CD4-positive, alpha-beta T cell (primary cell): ENCODE measurements around the gene BLOC1S4. TPM values are rescaled to one million over a fixed set of nuclear protein-coding genes. Genes with fewer than 3 reads are reported as not detected.
A peak's percentile ranks its signal among the peaks of the same experiment; 100 is the strongest.

Experiments
- ATAC-seq: fragments of 200-7000 bp; cut with Tn5 transposase; one replicate; pipeline ENCODE4 v1.10.0; 2022; ENCODE audit warnings: mild to moderate bottlenecking; ENCODE audit not compliant: poor library complexity
- CTCF ChIA-PET: fragments of 350-600 bp; sonication (Branson Sonifier 250); formaldehyde crosslinking; loops from one replicate; lab custom pipeline; 2021; ENCODE audit warnings: antibody characterized with exemption, inconsistent platforms; lab: Charles Lee
- POLR2A ChIA-PET: fragments of 350-600 bp; sonication (Branson Sonifier 250); formaldehyde crosslinking; loops from one replicate; lab custom pipeline; 2021; ENCODE audit warnings: antibody characterized with exemption, inconsistent platforms; lab: Charles Lee
- DNase-seq, 14 experiments: peaks; one replicate each; pipeline ENCODE4 v3.0.0-alpha.2; 2013 to 2020; ENCODE audit warnings: mixed read lengths in 2 of 14
- H3K27ac ChIP-seq, 2 donors: one replicate each; pipeline versions ENCODE4 v1.5.1 to v1.7.0; 2013; ENCODE audit warnings: low read length in 2 of 2, low read depth in 1 of 2, mild to moderate bottlenecking in 1 of 2
- H3K27me3 ChIP-seq, 2 experiments: 1 replicate in 1 of 2; 2 replicates in 1 of 2; pipeline versions ENCODE4 v1.6.1 to v1.7.0; 2013; ENCODE audit warnings: low read length in 2 of 2, control low read depth in 1 of 2, mild to moderate bottlenecking in 1 of 2, moderate library complexity in 1 of 2; ENCODE audit not compliant: insufficient read depth in 2 of 2, control insufficient read depth in 1 of 2
- H3K36me3 ChIP-seq: one replicate; pipeline ENCODE4 v1.6.1; 2013; ENCODE audit warnings: low read length, control low read depth; ENCODE audit not compliant: insufficient read depth
- H3K4me1 ChIP-seq: one replicate; pipeline ENCODE4 v1.6.1; 2013; ENCODE audit warnings: low read length, control low read depth; ENCODE audit not compliant: insufficient read depth
- H3K4me3 ChIP-seq: one replicate; pipeline ENCODE4 v1.5.1; 2013; ENCODE audit warnings: mild to moderate bottlenecking, low read length, moderate library complexity
- H3K9me3 ChIP-seq, 2 experiments: 1 replicate in 1 of 2; 2 replicates in 1 of 2; pipeline versions ENCODE4 v1.6.1 to v1.7.0; 2013; ENCODE audit warnings: low read length in 2 of 2, mild to moderate bottlenecking in 2 of 2, control low read depth in 1 of 2, moderate library complexity in 1 of 2; ENCODE audit not compliant: control insufficient read depth in 1 of 2, insufficient read depth in 1 of 2
- H3K27ac Mint-ChIP-seq: one replicate; pipeline ENCODE4 v1.8.0; 2020; ENCODE audit warnings: mixed read lengths
- H3K27me3 Mint-ChIP-seq: one replicate; pipeline ENCODE4 v1.8.0; 2021; ENCODE audit warnings: mixed read lengths
- H3K36me3 Mint-ChIP-seq: one replicate; pipeline ENCODE4 v1.8.0; 2021; ENCODE audit warnings: low read depth, mixed read lengths
- H3K4me1 Mint-ChIP-seq: one replicate; pipeline ENCODE4 v1.8.0; 2021; ENCODE audit warnings: low read depth, mixed read lengths
- H3K4me3 Mint-ChIP-seq: one replicate; pipeline ENCODE4 v1.8.0; 2020; ENCODE audit warnings: mild to moderate bottlenecking, mixed read lengths
- H3K9me3 Mint-ChIP-seq: one replicate; pipeline ENCODE4 v1.8.0; 2020; ENCODE audit warnings: mixed read lengths
- CTCF ChIP-seq: fragments of 200-600 bp; IDR thresholded peaks from one replicate; pipeline ENCODE4 v1.8.0; 2022; ENCODE audit warnings: antibody characterized with exemption, mild to moderate bottlenecking
- intact Hi-C, 2 experiments: fragments of 100-400 bp; cut with DNase I in 1 of 2; cut with micrococcal nuclease in 1 of 2; formaldehyde crosslinking; loops; one replicate each; pipeline versions ENCODE4 v1.15.1 to v1.9.0; 2023 to 2025; cut with DNase I, micrococcal nuclease
- total RNA-seq, 174 experiments: library from RNA in 2 of 174; stranded (reverse) in 2 of 174; gene quantifications; one replicate each; pipeline ENCODE4 v1.2.3 and lab custom pipeline; 2021 to 2026

BLOC1S4 gene
- total RNA-seq, 2 experiments from 2014 or later = 24.6 to 27.6 TPM

- Mint-ChIP-seq H3K27me3 (no peaks in the 10 kb centered on the region), H3K4me1 (peaks cover 89% of the 10 kb centered on the region), H3K36me3 (no peaks in the 10 kb centered on the region), H3K9me3 (no peaks in the 10 kb centered on the region), H3K27ac (peak overlapping the region; percentile 82), H3K4me3 (no peak overlapping the region)
- Histone ChIP-seq H3K36me3 (no peaks in the 10 kb centered on the region), H3K4me1 (peaks cover 98% of the 10 kb centered on the region), H3K27me3 (no peaks in the 10 kb centered on the region), H3K27ac (peak overlapping the region in 1 of 2 donors; percentile 83), H3K4me3 (no peak overlapping the region), H3K9me3 (no peaks in the 10 kb centered on the region)
- DNase-seq (no peak), ATAC-seq (no peak)
- POLR2A ChIA-PET = interaction anchor here (0.8 to 4.9 kb wide), 2 partner anchors 17 to 26 kb away, joined by 3 to 163 read pairs; a partner anchor contains a TSS
- intact Hi-C loops = no loop called here
- CTCF ChIA-PET = no interaction called here
- no peak for TF ChIP-seq CTCF
These were observed 23.6 kb upstream of the BLOC1S4 start for GRCh38 chr4:6692379-6692778.

- H3K27ac Mint-ChIP-seq = peak overlapping the region; percentile 82
- peak overlapping the region; percentile 64 for H3K4me3 Mint-ChIP-seq
- TF ChIP-seq CTCF = no peak
- H3K36me3 Mint-ChIP-seq = no peaks in the 10 kb centered on the region
- H3K36me3 ChIP-seq = no peaks in the 10 kb centered on the region
- no peak overlapping the region for H3K4me3 ChIP-seq
- peaks cover 86% of the 10 kb centered on the region for H3K4me1 Mint-ChIP-seq
- peak overlapping the region in 1 of 2 donors; percentile 83 for H3K27ac ChIP-seq
- POLR2A ChIA-PET = interaction anchor here (0.8 to 4.9 kb wide), 3 partner anchors 17 to 25 kb away, joined by 3 to 163 read pairs (median 53); partner anchors contain the start of gene MRFAP1L1
- H3K9me3 ChIP-seq = no peaks in the 10 kb centered on the region
- no peak for DNase-seq
- no peak for ATAC-seq
- H3K4me1 ChIP-seq = peaks cover 100% of the 10 kb centered on the region
- CTCF ChIA-PET = no interaction called here
- no peaks in the 10 kb centered on the region for H3K9me3 Mint-ChIP-seq
- intact Hi-C loops = no loop called here
- H3K27me3 ChIP-seq = no peaks in the 10 kb centered on the region
- no peaks in the 10 kb centered on the region for H3K27me3 Mint-ChIP-seq
These were observed 23.2 kb upstream of the BLOC1S4 start for GRCh38 chr4:6692806-6693205.

- no peak for TF ChIP-seq CTCF
- peak within 1 kb of the TSS; percentile 65 for H3K4me3 Mint-ChIP-seq
- Histone ChIP-seq H3K4me1 (peaks cover 100% of the 10 kb centered on the region), H3K9me3 (no peaks in the 10 kb centered on the region), H3K4me3 (no peak within 1 kb of the TSS), H3K27me3 (no peaks in the 10 kb centered on the region), H3K27ac (peak within 1 kb of the TSS; percentile 75 to 83), H3K36me3 (no peaks in the 10 kb centered on the region)
- DNase-seq (no peak), ATAC-seq (no peak)
- ChIA-PET CTCF (interaction anchor here (1.2 kb wide), 1 partner anchor 18 kb away, joined by 9 read pairs; no protein-coding TSS in a partner anchor), POLR2A (interaction anchor here (0.8 to 4.9 kb wide), 7 partner anchors 13 to 53 kb away, joined by 3 to 167 read pairs (median 35); partner anchors contain the start of genes BLOC1S4, MRFAP1 and MRFAP1L1)
- intact Hi-C loops = no loop called here
- no peaks in the 10 kb centered on the region for H3K27me3 Mint-ChIP-seq
- peaks cover 4% of the 10 kb centered on the region for H3K36me3 Mint-ChIP-seq
- peaks cover 86% of the 10 kb centered on the region for H3K4me1 Mint-ChIP-seq
- no peaks in the 10 kb centered on the region for H3K9me3 Mint-ChIP-seq
- H3K27ac Mint-ChIP-seq = peak within 1 kb of the TSS; percentile 89
These were observed 22.5 kb upstream of the BLOC1S4 start, which contains the start of gene S100P for GRCh38 chr4:6693231-6694176. Gene S100P (plus strand): TSS chr4:6693878. CDS start chr4:6693933, 55 bp downstream.
